GM19043 (cell line): ENCODE data around the gene EWSR1.

Experiments used
- ATAC-seq: cut with Tn5 transposase; IDR thresholded peaks from one replicate; pipeline ENCODE4 v1.9.1; 2021; ENCODE audit warnings: low read depth; ENCODE audit not compliant: unreplicated experiment

Gene EWSR1

GRCh38 chr22:29267462-29267857, 608 bp upstream of the EWSR1 start:
- ATAC-seq, result peak; percentile 22

DNA sequence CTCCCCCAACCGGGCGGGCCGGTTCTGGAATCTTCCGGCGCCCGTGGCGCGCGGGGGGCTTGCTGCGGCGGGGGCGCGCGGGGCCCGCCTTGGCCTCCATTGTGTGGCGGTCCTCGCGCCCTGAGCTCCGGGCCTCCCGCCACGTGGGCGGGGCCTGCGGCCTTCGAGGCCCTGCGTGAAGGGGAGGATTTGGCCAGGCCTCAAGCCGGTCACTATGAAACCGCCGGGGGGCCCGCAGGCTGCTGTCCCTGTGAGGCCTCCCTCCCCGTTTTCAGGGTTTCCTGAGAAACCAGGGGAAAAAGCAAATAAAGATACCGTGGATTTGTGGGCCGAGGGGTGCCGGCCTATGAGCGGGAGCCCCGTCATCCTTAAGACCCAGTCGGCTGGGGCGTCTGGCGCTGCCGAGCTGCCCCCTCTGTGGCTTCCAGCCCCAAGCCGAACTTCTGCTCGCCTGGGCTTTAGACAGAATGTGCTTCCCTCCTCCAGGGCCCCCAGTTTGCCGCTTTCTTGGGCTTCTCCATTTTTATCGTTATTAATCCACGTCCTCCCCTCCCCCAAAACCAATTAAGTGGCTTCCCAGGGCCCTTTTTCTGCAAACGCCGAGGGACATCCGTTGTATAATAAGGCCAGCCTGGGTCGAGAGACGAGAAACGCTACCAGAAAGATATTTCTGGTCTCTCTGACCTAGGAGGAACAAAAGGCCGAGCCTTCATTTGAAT, 602 bp downstream of the EWSR1 start:
- no peak for ATAC-seq

DNA sequence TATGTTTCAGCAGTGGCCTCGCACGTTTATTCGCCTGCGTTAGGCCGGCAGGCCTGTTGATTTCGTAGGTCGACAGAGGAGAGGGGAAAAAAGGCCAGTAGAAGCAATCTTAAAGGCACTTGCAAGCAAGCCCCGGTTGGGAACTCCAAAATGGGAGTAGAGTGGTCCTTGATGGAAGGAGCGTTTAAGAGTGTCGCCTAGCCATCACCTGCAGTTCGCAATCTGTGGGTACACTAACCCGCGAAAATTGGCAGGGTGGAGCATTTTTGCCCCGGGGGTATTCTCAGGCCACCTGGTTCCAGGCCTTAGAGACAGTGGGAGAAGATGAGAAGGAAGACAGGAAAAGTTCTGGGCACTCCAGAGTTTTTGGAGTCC, 1.1 kb downstream of the EWSR1 start:
- ATAC-seq, result no peak

DNA sequence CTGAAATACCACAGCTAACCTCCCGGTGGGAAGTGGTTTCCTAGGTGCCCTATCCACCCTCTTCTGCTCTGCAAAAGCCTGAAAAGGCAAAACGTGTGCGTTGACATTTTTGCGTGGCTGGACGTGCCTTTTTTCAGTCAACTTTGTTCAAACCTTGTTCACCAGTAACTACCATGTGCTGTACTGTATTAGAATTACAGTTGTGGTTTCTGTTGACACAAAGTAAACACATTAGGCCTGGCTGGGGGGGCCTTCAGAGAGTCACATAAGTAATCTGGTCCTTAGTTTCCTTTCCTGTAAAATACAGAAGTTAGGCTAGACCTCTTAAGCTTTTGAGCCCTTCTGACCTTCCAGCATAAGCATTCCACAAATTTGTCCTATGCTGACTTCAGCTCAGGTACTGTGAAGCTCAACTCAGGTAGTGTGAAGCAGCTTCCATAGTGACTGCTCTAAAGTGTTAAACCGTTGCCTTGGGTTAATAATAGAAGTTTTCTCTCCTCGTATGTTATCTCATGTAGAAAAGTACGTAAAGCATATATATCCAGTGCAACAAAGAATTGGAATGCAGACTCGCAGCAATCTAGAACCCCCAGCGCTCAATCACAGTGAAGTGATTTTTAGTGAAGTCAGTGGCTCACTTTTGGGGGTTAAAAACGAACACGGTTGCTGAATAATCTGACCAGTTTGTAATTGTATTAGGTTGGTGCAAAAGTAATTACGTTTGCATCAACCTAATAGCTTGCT, 1.8 kb downstream of the EWSR1 start:
- ATAC-seq, result no peak

GRCh38 chr22:29270475-29271271, 2.6 kb downstream of the EWSR1 start:
- no peak for ATAC-seq

GRCh38 chr22:29272624-29273023, 4.6 kb downstream of the EWSR1 start:
- no peak for ATAC-seq

DNA sequence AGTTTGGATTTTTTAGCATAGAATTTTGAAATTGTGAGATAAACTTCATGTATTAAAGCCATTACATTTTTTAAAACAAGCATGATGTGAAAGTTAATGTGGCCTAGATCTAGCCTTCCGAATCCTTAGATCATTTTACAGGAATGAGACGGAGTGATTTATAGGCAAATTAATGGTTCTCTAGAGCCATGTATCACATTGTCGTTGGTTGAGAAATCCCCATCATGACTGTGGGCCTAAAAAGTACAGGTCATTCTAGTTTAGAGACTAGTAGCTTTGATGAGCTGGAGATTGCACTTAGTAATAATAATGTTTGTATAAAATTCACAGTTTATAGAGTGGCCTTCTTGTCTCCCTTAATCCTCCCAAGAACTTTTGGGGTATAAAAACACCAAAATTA, 7.1 kb downstream of the EWSR1 start:
- ATAC-seq, result no peak

DNA sequence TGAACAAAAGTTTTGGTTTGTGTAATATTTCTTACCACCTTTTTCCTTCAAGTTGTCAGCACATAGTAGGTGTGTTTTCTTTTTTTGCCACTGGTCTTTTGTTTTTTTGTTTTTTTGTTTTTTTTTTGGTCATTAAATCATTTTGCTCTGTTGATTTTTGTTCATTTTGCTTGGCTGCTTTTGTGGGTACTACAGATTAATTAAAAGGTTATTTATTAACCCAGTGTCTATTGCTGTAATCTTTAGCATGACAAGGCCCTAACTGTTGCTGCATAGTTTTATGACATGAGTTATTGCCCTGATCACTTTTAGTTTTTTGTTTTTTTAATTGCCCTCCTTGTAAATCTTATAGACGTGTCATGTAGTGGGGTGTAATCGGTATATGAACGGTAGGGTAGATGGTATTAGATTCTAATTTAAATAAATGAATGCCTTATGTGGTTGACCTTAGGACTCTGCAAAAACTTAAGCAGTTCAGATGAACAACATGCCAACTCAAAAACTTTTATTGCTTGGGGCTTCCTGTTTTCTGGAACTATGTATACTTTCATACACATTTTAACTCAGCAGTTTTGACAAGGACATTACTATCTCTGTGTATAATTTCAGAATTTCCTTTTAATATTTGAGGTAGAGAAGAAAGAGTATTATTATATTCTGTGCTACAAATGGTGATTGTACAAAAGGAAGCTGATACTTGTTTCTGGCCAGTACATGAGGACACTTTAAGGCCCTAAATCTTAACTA, 7.9 kb downstream of the EWSR1 start:
- no peak for ATAC-seq

DNA sequence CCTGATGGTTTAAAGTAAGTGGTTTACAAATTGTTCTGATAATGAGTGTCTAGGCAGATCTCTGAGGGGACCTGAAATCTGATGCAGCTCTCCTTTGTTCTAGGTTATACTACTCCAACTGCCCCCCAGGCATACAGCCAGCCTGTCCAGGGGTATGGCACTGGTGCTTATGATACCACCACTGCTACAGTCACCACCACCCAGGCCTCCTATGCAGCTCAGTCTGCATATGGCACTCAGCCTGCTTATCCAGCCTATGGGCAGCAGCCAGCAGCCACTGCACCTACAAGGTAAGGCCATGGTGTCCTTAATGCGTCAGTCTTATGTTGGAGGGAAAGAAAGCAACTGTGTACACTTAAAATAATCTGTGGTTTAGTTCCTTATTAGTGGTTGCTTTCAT, 9.9 kb downstream of the EWSR1 start:
- ATAC-seq, result no peak

GRCh38 chr22:29284196-29284595, 16.1 kb downstream of the EWSR1 start:
- no peak for ATAC-seq

DNA sequence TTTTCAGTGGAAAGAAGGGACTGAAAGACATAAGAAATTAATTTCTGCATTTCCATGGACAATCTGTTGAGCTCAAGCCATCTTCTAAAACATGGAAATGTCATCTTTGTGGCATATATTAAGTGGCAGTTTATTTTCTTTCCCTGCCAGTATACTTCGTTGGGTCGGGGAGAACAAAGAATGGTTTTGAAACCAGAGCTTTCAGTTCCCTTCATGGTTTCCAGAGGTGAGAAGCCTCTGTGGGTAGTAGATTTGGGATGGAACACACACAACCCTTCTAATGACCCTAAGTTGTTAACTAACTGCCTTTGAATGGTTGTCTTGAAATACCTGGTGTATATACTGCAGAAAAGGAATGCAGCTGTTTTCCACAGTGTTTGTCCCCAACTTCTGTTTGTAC, 20.8 kb downstream of the EWSR1 start:
- ATAC-seq, result no peak

DNA sequence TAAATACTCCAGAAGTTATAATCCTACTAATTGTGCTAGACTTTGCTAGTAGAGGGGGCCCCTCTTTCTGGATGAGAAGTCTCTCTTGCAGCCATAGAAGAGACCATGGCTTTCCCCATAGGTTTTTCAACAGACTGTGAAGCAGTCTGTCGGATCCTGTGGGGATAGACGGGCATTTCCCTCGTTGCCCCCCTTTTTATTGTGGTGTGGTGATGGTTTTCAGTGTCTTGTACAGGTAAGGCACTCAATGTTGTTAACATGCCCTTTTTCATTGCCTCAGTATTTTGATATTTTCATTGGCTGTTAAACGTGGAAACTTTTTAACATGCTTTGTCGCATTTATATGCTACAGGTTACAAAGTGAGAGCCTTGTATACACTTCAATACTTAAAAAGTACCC, 22.0 kb downstream of the EWSR1 start:
- no peak for ATAC-seq

GRCh38 chr22:29291215-29291614, 23.1 kb downstream of the EWSR1 start:
- no peak for ATAC-seq

DNA sequence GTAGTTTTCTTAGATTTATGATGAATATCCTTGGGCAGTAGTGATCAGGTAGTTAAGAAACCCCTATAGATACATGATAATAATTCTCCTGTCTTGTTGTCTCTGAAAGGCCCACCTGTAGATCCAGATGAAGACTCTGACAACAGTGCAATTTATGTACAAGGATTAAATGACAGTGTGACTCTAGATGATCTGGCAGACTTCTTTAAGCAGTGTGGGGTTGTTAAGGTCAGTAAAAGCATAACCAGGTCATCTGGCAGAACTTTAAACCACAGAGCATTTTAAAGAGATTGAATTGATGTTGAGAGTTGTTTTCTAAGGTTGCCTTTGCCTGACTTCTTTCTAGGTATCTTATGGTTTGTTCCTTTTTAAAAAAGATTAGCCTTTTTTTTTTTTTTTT, 24.3 kb downstream of the EWSR1 start:
- ATAC-seq, result no peak

DNA sequence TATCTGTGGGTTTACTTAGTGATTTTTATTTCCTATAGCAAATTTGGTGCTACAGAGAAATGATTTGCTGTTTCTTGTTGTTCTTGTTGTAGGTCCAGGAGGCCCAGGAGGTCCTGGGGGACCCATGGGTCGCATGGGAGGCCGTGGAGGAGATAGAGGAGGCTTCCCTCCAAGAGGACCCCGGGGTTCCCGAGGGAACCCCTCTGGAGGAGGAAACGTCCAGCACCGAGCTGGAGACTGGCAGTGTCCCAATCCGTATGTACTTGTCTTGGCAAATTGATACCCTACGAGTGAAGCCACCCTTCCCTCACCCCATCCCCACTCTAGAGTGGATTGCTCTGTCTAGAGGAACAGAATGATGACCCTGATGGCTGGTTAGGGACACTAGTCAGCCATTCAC, 30.6 kb downstream of the EWSR1 start:
- no peak for ATAC-seq

DNA sequence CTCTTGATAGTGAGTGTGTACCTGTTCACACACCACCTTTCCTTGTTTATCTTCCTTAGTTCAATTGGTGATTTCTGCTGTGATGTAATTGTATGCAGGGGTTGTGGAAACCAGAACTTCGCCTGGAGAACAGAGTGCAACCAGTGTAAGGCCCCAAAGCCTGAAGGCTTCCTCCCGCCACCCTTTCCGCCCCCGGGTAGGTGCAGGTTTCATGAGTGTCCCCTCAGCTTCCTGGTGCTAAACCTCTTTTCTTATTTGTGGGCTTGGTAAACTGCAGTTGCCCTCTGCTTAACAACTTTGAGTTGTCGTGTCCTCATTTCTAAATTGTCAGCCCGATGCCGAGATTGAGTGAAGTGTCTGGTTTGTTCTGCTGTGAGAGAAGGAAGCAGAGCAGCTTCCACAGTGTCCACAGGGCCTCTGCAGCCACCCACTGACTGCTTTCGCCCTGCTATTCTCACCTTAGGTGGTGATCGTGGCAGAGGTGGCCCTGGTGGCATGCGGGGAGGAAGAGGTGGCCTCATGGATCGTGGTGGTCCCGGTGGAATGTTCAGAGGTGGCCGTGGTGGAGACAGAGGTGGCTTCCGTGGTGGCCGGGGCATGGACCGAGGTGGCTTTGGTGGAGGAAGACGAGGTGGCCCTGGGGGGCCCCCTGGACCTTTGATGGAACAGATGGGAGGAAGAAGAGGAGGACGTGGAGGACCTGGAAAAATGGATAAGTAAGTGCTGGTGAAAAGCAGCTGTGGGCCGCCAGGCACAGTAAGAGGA, 31.2 kb downstream of the EWSR1 start:
- ATAC-seq, result no peak

DNA sequence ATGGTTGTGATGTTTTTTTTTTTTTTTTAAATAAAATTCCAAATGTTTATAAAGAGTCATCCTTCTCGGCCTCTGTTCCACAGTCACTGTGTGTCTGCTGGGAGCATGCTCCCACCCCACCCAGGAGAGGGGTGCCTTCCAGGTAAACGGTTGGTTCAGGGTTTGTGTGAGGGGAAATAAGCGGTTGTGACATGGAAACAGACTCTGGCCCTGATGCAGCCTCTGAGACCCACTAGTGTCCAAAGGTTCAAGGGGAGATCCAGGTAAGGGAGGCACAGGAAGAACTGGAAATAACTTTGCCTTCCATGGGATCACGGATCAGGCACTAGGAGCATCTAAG, 32.4 kb downstream of the EWSR1 start:
- no peak for ATAC-seq

GRCh38 chr22:29300807-29301601, 32.9 kb downstream of the EWSR1 start:
- no peak for ATAC-seq

- no peak for ATAC-seq
Measured at GRCh38 chr22:29301716-29302401, 33.8 kb downstream of the EWSR1 start.
